AG04449 (cell line): ENCODE results near the gene C4BPA.

ENCODE experiments used
- CTCF ChIA-PET: fragments of 350-600 bp; formaldehyde crosslinking; extraction: SDS; loops from one replicate; lab custom pipeline; 2021; ENCODE audit warnings: antibody characterized with exemption; lab: Yijun Ruan, JAX
- POLR2A ChIA-PET: fragments of 400-600, 350-600 bp; formaldehyde crosslinking; extraction: SDS; loops from one replicate; lab custom pipeline; 2020; ENCODE audit warnings: antibody characterized with exemption, inconsistent platforms; lab: Yijun Ruan, JAX
- DNase-seq: peaks from one replicate; pipeline ENCODE4 v3.0.0-alpha.2; 2010; ENCODE audit warnings: low read depth, low spot score
- H3K4me3 ChIP-seq: 2 replicates; pipeline ENCODE4 v1.5.1; 2011; ENCODE audit warnings: low read depth, mild to moderate bottlenecking, control low read depth, low read length
- TF ChIP-seq, protein P1 (sequence below): IDR thresholded peaks from one replicate; pipeline ENCODE4 v1.5.1; 2011; ENCODE audit warnings: mild to moderate bottlenecking, moderate library complexity, low read length, control low read depth, inconsistent platforms; ENCODE audit not compliant: insufficient read depth; ENCODE audit errors: missing control alignments

C4BPA gene

DNA sequence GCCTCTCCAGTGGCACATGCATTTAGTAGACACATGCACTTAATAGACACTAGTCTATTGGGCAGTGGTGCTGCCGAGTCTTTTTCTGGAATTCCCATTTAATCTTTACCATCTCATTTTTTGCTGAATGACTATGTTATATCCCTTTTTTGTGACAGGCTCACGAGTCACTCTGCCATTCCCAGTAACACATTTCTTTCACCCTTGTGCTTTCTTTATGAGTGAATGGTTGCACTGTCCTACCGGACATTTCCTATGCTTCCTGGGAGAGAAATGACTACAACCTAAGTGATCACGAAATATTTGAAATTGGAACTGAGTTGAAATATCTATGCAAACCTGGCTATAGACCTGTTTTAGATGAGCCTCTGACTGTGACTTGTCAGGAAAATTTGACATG, 70.9 kb downstream of the C4BPA start:
- ChIA-PET CTCF (no interaction called here), POLR2A (no interaction called here)
- TF ChIP-seq, protein P1, sequence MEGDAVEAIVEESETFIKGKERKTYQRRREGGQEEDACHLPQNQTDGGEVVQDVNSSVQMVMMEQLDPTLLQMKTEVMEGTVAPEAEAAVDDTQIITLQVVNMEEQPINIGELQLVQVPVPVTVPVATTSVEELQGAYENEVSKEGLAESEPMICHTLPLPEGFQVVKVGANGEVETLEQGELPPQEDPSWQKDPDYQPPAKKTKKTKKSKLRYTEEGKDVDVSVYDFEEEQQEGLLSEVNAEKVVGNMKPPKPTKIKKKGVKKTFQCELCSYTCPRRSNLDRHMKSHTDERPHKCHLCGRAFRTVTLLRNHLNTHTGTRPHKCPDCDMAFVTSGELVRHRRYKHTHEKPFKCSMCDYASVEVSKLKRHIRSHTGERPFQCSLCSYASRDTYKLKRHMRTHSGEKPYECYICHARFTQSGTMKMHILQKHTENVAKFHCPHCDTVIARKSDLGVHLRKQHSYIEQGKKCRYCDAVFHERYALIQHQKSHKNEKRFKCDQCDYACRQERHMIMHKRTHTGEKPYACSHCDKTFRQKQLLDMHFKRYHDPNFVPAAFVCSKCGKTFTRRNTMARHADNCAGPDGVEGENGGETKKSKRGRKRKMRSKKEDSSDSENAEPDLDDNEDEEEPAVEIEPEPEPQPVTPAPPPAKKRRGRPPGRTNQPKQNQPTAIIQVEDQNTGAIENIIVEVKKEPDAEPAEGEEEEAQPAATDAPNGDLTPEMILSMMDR = no peak
- DNase-seq = no peak
- H3K4me3 ChIP-seq = no peak overlapping the region

DNA sequence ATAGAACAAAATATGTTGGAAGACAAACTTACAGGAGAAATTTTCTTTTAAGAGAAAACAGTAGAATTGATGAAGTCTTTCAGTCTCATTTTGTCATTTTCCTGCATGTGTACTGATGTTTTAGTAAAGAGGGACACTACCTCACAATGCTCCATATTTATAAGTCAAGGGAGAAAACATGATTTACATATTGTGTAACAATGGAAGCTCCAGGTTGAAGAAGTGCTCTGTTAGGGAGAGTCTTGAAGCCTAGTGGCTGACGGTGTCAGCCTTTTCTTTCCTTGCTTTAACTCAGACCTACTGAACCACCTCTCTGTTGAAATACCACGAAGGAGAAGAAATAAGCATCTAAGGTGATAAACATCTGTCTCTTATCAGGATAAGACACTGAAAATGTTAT, 75.0 kb downstream of the C4BPA start:
- ChIA-PET CTCF (no interaction called here), POLR2A (no interaction called here)
- no peak overlapping the region for H3K4me3 ChIP-seq
- TF ChIP-seq, protein P1 = no peak
- no peak for DNase-seq

DNA sequence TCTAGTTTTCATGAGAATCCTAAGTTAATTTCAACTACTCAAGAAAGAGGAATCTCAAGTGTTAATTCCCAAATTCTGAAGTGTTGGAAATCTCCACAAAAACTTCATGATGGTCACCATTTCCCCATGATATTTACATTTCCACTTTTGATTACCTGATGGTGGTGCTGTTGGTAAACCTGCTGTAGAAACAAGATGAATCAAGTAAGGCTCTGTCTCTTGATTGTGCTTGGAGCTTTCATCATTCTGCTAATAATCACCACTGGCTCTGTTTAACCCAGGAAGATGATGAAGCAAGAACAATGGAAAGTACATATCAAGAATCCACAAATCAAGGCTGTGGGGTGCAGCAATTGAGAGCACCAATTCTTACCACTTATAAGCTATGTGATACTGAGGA, 77.8 kb downstream of the C4BPA start:
- CTCF ChIA-PET = interaction anchor here (1.4 kb wide), 1 partner anchor 223 kb away, joined by 4 read pairs; no protein-coding TSS in a partner anchor
- DNase-seq = no peak
- no peak overlapping the region for H3K4me3 ChIP-seq
- TF ChIP-seq, protein P1 = no peak
- POLR2A ChIA-PET = no interaction called here

DNA sequence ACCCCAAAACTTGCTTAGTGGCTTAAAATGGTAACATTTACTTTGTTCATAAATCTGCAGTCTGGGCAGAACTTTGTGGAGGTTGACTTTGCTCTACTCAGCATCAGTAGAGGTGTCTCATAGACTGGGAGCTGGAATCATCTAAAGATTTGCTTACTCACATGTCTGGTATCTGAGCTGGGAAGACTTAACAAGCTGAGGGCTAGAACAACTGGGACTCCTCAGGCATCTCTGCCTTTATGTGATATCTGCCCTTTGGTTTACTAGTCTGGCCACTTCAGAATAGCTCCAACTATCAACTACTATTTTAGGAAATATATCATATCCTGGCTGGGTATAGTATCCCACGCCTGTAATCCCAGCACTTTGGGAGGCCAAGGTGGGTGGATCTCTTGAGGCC, 82.5 kb downstream of the C4BPA start:
- H3K4me3 ChIP-seq = no peak overlapping the region
- ChIA-PET CTCF (no interaction called here), POLR2A (no interaction called here)
- DNase-seq = peak; percentile 4
- TF ChIP-seq, protein P1 = no peak

DNA sequence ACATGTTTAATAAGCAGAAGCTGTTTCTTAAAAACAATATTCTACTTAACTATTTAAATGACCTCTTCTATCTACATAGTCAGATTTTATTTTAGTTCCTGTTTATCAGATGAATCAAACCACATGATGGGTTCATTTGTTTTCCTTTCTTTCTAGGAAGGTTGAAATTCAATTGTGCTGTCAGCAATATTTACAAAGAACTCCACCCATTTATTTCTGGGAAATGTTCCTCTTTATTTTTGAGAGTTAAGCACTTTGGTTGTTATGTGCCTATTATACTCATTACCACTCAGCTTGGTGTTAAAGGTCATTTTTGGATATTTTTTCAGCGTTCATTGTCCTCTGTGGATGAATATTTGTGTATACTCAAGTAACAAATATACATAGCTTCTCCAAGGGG, 84.9 kb downstream of the C4BPA start:
- DNase-seq = no peak
- ChIA-PET POLR2A (no interaction called here), CTCF (no interaction called here)
- TF ChIP-seq, protein P1 = no peak
- no peak overlapping the region for H3K4me3 ChIP-seq

DNA sequence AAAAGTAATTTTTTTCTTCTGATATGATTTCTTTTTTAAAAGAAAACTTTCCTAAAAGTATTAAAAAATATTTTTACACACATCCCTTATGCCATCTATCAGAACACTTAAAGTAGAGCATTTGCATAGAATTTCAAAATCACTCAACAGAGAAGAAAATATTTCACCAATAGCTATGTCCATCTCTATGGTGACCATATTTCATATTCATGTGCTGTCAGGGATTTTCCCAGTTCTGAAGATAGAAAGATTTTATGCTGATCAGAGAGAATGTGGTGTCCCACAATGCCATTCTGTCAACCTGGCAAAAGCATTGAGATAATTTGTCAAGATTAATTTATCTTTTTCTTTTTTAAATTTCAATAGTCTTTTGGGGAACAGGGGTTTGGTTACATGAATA, 87.0 kb downstream of the C4BPA start:
- POLR2A ChIA-PET = no interaction called here
- H3K4me3 ChIP-seq = no peak overlapping the region
- no peak for DNase-seq
- TF ChIP-seq, protein P1 = no peak
- CTCF ChIA-PET = no interaction called here
